Stimulated activated CD8-positive, alpha-beta memory T cell treated with anti-CD3 and anti-CD28 coated beads, Interleukin-4, amount 100 ng/mL, for 4 hours (primary cell): ENCODE data around the gene FAM110A.
"Not testable (repeated sequence)": the region's sequence is repeated elsewhere in the genome, so short reads cannot be mapped to it uniquely, and the experiment has no call there.

Source experiments
- DNase-seq, 2 donors: peaks; one replicate each; pipeline ENCODE4 v3.0.0-alpha.2; 2020; ENCODE audit warnings: low read depth in 2 of 2, low spot score in 1 of 2

The FAM110A gene

DNA sequence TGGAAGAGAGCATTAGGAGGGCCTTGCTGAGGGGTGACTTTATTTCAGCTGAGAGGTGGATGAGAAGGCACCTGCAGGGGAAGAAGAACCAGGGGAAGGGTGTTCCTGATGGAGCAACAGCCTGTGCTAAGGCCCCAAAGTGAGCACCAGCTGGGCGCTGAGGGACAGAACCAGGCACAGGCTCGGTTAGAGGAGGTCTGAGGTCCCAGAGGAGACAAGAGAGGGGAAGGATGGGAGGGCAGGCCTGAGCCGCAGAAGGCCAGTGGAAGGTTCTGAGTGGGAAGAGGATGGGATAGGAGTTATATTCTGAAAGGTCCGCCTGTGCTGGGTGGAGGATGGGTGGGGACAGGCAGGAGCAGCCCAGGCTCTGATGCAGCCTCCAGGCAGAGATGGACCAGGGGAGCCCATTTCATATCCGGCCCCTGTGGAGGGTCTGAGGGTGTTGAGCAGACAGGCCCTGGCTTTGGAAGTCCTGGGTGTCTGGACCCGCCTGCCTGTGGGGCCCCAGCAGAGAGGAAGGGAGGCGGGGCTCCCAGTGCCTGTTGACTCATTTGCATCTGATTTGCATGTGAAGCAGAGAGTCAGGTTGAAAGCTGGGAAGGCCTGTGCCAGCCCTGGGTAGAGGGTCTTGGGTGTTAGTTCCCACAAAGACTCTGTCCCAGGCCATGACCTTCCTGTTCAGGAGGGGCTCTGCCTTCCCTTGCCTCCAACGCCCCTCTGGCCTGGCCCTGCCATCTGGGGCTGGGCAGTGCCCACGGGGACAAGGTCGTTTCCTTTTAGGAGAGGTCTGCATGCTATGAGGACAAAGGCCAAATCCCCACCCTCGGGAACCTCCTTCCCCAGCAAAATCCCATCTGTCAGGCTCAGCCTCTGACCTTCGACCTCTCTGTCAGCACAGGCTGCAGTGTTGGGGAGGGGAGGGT is 10.6 kb upstream of the FAM110A start:
- no peak for DNase-seq

GRCh38 chr20:823574-823902 is 10.0 kb upstream of the FAM110A start:
- no peak for DNase-seq

DNA sequence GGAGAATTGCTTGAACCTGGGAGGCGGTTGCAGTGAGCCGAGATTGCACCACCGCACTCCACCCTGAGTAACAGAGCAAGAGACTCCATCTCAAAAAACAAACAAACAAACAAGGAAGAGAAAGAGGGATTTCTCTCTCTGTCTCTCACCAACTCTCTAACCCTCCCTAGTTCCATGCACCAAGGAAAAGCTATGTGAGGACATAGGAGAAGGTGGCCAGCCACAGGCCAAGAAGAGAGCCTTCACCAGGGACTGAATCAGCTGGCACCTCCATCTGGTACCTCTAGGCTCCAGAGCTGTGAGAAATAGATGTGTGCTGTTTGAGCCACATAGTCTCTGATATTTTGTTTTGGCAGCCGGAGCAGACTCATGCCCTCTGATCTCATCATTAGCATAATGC is 9.0 kb upstream of the FAM110A start:
- DNase-seq: no peak

GRCh38 chr20:824916-825315 is 8.6 kb upstream of the FAM110A start:
- DNase-seq: no peak

- DNase-seq: no peak
Observed at GRCh38 chr20:825710-826421, 7.6 kb upstream of the FAM110A start.

GRCh38 chr20:826695-827323 is 6.7 kb upstream of the FAM110A start:
- no peak for DNase-seq

DNA sequence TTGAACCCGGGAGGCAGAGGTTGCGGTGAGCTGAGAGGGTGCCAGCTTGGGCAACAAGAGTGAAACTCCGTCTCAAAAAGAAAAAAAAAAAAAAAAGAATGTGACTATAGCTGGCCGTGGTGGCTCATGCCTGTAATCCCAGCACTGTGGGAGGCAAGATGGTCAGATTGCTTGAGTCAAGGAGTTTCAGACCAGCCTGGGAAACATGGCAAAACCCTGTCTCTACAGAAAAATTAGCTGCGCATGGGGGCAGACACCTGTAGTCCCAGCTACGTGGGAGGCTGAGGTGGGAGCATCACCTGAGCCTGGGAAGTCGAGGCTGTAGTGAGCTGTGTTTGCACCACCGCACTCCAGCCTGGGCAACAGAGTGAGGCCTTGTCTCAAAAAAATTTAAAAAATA is 5.5 kb upstream of the FAM110A start:
- not testable (repeated sequence) for DNase-seq

DNA sequence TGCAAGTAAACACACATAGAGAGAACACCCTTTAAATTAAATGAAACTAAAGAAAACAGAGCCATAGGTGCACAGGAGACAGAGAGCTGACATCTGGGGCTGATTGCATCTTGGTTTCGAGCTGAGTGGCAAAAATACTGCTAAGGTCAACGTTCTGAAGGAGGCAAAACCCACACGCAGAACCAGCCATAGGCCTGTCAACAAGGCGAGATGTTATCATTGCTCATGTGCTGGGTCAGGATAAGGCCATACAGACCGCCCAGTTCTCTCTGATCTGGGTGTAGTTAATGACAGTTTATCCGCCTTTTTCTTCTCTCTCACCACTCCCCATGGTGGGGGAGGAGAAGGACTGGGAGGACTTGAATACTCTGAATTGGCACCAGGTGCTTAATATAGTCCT is 4.5 kb upstream of the FAM110A start:
- no peak for DNase-seq

- no peak for DNase-seq
Observed at GRCh38 chr20:829551-829950, 4.0 kb upstream of the FAM110A start.

DNA sequence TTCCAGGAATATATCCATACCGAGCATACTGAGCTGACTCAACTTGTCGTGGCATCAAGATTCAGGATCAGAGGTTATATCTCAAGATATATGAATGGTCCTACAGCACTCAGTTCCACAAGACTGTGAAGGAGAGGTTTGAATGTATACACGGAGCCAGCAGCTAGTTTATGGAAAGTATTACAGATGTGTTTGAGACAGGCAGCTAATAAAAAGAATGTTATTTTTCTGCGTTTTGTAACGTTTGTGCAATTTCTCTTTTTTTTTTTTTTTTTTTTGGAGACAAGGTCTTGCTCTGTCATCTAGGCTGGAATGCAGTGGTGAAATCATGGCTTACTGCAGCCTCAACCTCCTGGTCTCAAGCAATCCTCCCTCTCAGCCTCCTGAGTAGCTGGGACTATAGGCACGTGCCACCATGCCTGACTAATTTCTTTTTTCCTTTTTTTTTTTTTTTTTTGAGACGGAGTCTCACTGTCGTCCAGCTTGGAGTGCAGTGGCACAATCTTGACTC is 3.4 kb upstream of the FAM110A start:
- no peak for DNase-seq

GRCh38 chr20:831251-831650 is 2.3 kb upstream of the FAM110A start:
- no peak for DNase-seq

DNA sequence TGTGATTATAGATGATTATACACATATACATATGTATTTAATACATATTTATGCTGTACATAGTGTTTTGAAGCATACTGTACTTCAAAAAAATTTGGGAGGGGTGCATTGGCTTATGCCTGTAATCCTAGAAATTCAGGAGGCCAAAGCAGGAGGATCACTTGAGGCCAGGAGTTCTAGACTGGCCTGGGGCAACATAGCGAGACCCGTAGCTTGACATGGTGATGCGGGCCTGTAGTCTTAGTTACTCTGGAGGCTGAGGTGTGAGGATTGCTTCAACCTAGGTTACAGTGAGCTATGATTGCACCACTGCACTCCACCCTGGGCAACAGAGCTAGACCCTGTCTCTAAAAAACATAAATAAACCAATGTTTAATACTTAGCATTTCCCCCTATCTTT is 1.6 kb upstream of the FAM110A start:
- no peak for DNase-seq

GRCh38 chr20:833121-833449 is 430 bp upstream of the FAM110A start:
- DNase-seq: no peak

- no peak for DNase-seq
Observed at GRCh38 chr20:834151-834746, 734 bp downstream of the FAM110A start.

DNA sequence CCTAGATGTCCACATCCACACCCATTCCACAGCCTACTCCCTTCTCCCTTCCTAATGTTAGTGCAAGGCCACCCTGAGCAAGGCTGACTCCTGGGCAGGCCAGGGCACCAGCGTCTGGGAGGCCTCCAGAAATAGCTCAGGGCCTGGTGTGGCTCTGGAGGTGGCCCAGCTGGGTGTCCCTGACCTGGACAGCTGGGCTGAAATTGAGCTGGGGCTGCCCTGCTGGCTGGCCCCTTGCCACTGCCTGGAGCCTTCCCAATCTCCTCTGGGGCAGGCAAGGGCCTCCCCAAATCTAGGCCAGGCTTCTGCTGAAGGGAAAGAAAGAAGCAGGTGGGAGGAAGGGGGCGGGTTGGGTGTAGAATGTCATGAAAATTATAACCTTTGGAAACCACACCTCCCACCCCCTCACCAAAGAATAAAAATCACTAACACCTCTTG is 2.1 kb downstream of the FAM110A start:
- peak in 1 of 2 donors; percentile 34 for DNase-seq

DNA sequence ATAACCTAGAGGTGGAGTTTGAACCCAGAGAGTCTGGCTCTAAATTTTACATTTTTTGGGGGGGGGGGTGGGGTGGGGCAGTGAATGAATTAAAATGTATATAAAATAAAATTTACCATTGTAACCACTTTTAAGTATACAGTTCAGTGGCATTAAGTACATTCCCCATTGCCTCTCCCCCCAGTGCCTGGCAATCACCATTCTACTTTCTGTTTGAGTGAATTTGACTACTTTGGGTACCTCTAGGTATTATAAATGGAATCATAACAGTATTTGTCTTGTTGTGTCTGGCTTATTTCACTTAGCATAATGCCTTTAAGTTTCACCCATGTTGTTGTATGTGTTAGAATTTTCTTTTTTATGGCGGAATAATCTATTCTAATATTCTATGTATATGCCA is 2.7 kb downstream of the FAM110A start:
- DNase-seq: no peak

DNA sequence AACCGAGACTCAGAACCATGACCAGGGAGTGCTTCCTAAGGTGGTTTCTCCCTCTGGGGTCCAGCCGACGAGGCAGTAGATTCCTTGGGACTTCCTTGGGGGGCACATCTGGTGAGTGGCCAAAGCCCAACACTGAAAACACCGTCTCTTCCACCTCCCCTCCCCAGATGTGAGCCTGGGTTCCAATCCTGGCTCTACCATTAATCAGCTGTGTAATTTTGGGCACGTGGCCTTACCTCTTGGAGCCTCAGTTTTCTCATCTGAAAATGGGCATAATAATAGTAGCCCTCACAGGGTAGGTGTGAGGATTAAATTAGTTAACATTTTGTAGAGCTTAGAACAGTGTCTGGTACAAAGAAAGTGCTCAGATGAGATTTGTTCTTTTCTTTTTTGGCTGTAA is 5.5 kb downstream of the FAM110A start:
- DNase-seq: no peak

GRCh38 chr20:839626-840025 is 6.1 kb downstream of the FAM110A start:
- no peak for DNase-seq

GRCh38 chr20:840503-840857 is 7.0 kb downstream of the FAM110A start:
- DNase-seq: no peak

DNA sequence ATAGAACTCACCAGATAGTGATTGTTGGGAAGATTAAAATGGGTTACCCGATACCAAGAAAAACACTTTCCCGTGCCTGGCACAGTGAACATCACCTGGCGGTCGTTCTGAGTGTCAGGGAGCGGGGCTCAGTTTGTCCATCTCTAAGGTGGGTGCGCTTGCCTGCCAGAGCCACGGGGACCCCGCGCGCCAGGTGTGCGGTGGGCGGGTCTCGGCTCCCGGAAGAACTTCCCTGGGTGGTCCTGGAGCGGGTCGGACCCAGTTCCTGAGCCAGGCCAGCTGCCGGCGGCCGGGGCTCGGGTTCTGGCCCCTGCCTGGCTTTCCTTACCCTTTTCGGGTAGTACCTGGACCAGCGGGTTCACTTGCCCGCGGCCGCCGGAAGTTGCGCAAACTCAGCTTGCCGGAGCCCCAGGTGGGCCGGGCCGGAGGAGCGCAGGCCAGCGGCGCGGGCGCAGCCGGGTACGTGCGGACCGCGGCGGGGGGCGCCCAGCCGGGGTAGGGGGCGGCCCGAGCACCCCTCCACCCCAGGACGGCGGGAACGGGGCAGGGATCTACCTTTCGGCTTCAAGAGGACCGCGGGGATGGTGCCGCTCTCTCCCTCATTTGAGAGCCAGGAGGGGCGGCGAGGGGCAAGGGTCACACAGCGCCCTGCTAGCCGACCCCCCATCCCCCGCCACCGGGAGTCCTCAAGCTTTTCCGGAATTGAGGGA is 7.5 kb downstream of the FAM110A start:
- no peak for DNase-seq
